ENCODE data around the gene NEAT1. TPM values are rescaled to one million over a fixed set of nuclear protein-coding genes. Genes with fewer than 3 reads are reported as not detected.

NEAT1 gene
- polyA plus RNA-seq, 3 donors, result 0.90 to 293 (median 1.3) TPM

- peak overlapping the region; percentile 37 for H3K4me2 ChIP-seq (replicated peaks; ENCODE audit: extremely low read depth, low read length, poor library complexity, severe bottlenecking)
- no peak for DNase-seq
- H3K9me3 ChIP-seq (replicated peaks in 1 of 2; ENCODE audit: control insufficient read depth in 1 of 2, insufficient read depth in 1 of 2, low read length in 2 of 2), result no peaks in the 10 kb centered on the region
- no peak overlapping the region for H3K27ac ChIP-seq (ENCODE audit: low read depth in 1 of 2, low read length in 2 of 2)
- Mint-ChIP-seq H3K27ac (no peak overlapping the region), H3K9me3 (no peaks in the 10 kb centered on the region), H3K36me3 (peaks cover 77 to 79% of the 10 kb centered on the region in 2 donors), H3K4me3 (peak overlapping the region in 1 of 2 donors; percentile 62), H3K27me3 (ENCODE audit: low read depth in 3 of 3) (peaks cover 0 to 2% (median 0%) of the 10 kb centered on the region in 3 donors), H3K4me1 (peaks cover 86% of the 10 kb centered on the region)
- no peak for TF ChIP-seq CTCF (IDR thresholded peaks at IDR 0.05)
- H3K27me3 ChIP-seq (ENCODE audit: control insufficient read depth in 2 of 2, insufficient read depth in 2 of 2, low read length in 2 of 2), result no peaks in the 10 kb centered on the region
- WGBS (ENCODE audit: insufficient coverage), result no CpG with 5 or more reads among the region's 2 CpGs
- H3K4me1 ChIP-seq (ENCODE audit: control insufficient read depth in 1 of 2, insufficient read depth in 2 of 2, low read length in 2 of 2), result peaks cover 48 to 93% of the 10 kb centered on the region in 2 donors
- H3K9ac ChIP-seq (ENCODE audit: insufficient read depth, low read length, poor library complexity, severe bottlenecking), result no peak overlapping the region
- peaks cover 100% of the 10 kb centered on the region for H4K20me1 ChIP-seq (ENCODE audit: insufficient read depth, low read length)
- intact Hi-C loops (cut with micrococcal nuclease), result no loop called here
- no peak overlapping the region for H2AFZ ChIP-seq (ENCODE audit: insufficient read depth, low read depth, low read length, poor library complexity, severe bottlenecking)
- peaks cover 97% of the 10 kb centered on the region for H3K79me2 ChIP-seq (ENCODE audit: insufficient read depth, low read length)
- H3K4me3 ChIP-seq (replicated peaks in 1 of 3; ENCODE audit: low read depth in 2 of 3, low read length in 3 of 3), result peak overlapping the region in 1 of 3 experiments; percentile 100
- H3K36me3 ChIP-seq (replicated peaks in 1 of 2; ENCODE audit: control insufficient read depth in 1 of 2, insufficient read depth in 2 of 2, low read length in 2 of 2), result peaks cover 47 to 71% of the 10 kb centered on the region in 2 donors
These were observed 11.1 kb downstream of the NEAT1 start for GRCh38 chr11:65433657-65434056.

GRCh38 chr11:65434057-65434666 lies 11.6 kb downstream of the NEAT1 start:
- Histone ChIP-seq H3K79me2 (ENCODE audit: insufficient read depth, low read length) (peaks cover 97% of the 10 kb centered on the region), H3K9ac (ENCODE audit: insufficient read depth, low read length, poor library complexity, severe bottlenecking) (no peak overlapping the region), H3K36me3 (replicated peaks in 1 of 2; ENCODE audit: control insufficient read depth in 1 of 2, insufficient read depth in 2 of 2, low read length in 2 of 2) (peaks cover 51 to 75% of the 10 kb centered on the region in 2 donors), H4K20me1 (ENCODE audit: insufficient read depth, low read length) (peaks cover 100% of the 10 kb centered on the region), H3K4me2 (replicated peaks; ENCODE audit: extremely low read depth, low read length, poor library complexity, severe bottlenecking) (peak overlapping the region; percentile 17), H3K27me3 (ENCODE audit: control insufficient read depth in 2 of 2, insufficient read depth in 2 of 2, low read length in 2 of 2) (no peaks in the 10 kb centered on the region), H3K9me3 (replicated peaks in 1 of 2; ENCODE audit: control insufficient read depth in 1 of 2, insufficient read depth in 1 of 2, low read length in 2 of 2) (no peaks in the 10 kb centered on the region), H2AFZ (ENCODE audit: insufficient read depth, low read depth, low read length, poor library complexity, severe bottlenecking) (no peak overlapping the region), H3K27ac (ENCODE audit: low read depth in 1 of 2, low read length in 2 of 2) (no peak overlapping the region), H3K4me3 (replicated peaks in 1 of 3; ENCODE audit: low read depth in 2 of 3, low read length in 3 of 3) (peak overlapping the region in 2 of 3 experiments; percentile 31 to 100), H3K4me1 (ENCODE audit: control insufficient read depth in 1 of 2, insufficient read depth in 2 of 2, low read length in 2 of 2) (peaks cover 50 to 93% of the 10 kb centered on the region in 2 donors)
- intact Hi-C loops (cut with micrococcal nuclease), result no loop called here
- TF ChIP-seq CTCF (IDR thresholded peaks at IDR 0.05), result no peak
- Mint-ChIP-seq H3K27me3 (ENCODE audit: low read depth in 3 of 3) (peaks cover 0 to 2% (median 0%) of the 10 kb centered on the region in 3 donors), H3K36me3 (peaks cover 81 to 82% of the 10 kb centered on the region in 2 donors), H3K27ac (peak overlapping the region in 4 of 7 donors; percentile 4 to 68 (median 10)), H3K9me3 (no peaks in the 10 kb centered on the region), H3K4me1 (peaks cover 88% of the 10 kb centered on the region), H3K4me3 (peak overlapping the region in 1 of 2 donors; percentile 62)
- no peak for DNase-seq
- no CpG with 5 or more reads among the region's 6 CpGs for WGBS (ENCODE audit: insufficient coverage)

Data from CD14-positive monocyte (primary cell).